NOMO-1 treated with DMSO at 0.1 percent for 48 hours (cell line): ENCODE data around the gene CCDC192.
A peak's percentile ranks its signal among the peaks of the same experiment; 100 is the strongest.
"Not testable (repeated sequence)": the region's sequence is repeated elsewhere in the genome, so short reads cannot be mapped to it uniquely, and the experiment has no call there.

Source experiments
- DNase-seq: peaks from one replicate; lab custom pipeline; 2025; ENCODE audit not compliant: unreplicated experiment; lab: John Stamatoyannopoulos, UW

Gene CCDC192

GRCh38 chr5:127839496-127840197 lies 136.5 kb downstream of the CCDC192 start:
- peak; percentile 27 for DNase-seq

- DNase-seq = peak; percentile 81
Measured at GRCh38 chr5:127840198-127840524, 137.0 kb downstream of the CCDC192 start.

GRCh38 chr5:127840809-127841208 lies 137.6 kb downstream of the CCDC192 start:
- no peak for DNase-seq

- no peak for DNase-seq
Measured at GRCh38 chr5:127844581-127845021, 141.4 kb downstream of the CCDC192 start.

GRCh38 chr5:127846884-127847283 lies 143.7 kb downstream of the CCDC192 start:
- no peak for DNase-seq

GRCh38 chr5:127847641-127848040 lies 144.4 kb downstream of the CCDC192 start:
- not testable (repeated sequence) for DNase-seq

GRCh38 chr5:127848098-127848497 lies 144.9 kb downstream of the CCDC192 start:
- peak; percentile 64 for DNase-seq

- no peak for DNase-seq
Measured at GRCh38 chr5:127849408-127849807, 146.2 kb downstream of the CCDC192 start.

- DNase-seq = no peak
Measured at GRCh38 chr5:127849891-127850290, 146.7 kb downstream of the CCDC192 start.

- DNase-seq = no peak
Measured at GRCh38 chr5:127851964-127852363, 148.8 kb downstream of the CCDC192 start.

GRCh38 chr5:127854520-127854919 lies 151.3 kb downstream of the CCDC192 start:
- no peak for DNase-seq

GRCh38 chr5:127856292-127856691 lies 153.1 kb downstream of the CCDC192 start:
- DNase-seq = peak; percentile 71

GRCh38 chr5:127858116-127858784 lies 155.1 kb downstream of the CCDC192 start:
- DNase-seq = no peak

GRCh38 chr5:127860291-127860690 lies 157.1 kb downstream of the CCDC192 start:
- DNase-seq = no peak

- DNase-seq = no peak
Measured at GRCh38 chr5:127863161-127863560, 160.0 kb downstream of the CCDC192 start.

- DNase-seq = no peak
Measured at GRCh38 chr5:127863610-127864395, 160.6 kb downstream of the CCDC192 start.

GRCh38 chr5:127864511-127864910 lies 161.3 kb downstream of the CCDC192 start:
- DNase-seq = no peak

GRCh38 chr5:127865273-127865672 lies 162.1 kb downstream of the CCDC192 start:
- no peak for DNase-seq

- no peak for DNase-seq
Measured at GRCh38 chr5:127867022-127867783, 164.0 kb downstream of the CCDC192 start.

GRCh38 chr5:127870914-127871313 lies 167.7 kb downstream of the CCDC192 start:
- DNase-seq = no peak

GRCh38 chr5:127871503-127872153 lies 168.4 kb downstream of the CCDC192 start:
- DNase-seq = no peak
